ENCODE data around the gene MCCD1.

The MCCD1 gene

DNA sequence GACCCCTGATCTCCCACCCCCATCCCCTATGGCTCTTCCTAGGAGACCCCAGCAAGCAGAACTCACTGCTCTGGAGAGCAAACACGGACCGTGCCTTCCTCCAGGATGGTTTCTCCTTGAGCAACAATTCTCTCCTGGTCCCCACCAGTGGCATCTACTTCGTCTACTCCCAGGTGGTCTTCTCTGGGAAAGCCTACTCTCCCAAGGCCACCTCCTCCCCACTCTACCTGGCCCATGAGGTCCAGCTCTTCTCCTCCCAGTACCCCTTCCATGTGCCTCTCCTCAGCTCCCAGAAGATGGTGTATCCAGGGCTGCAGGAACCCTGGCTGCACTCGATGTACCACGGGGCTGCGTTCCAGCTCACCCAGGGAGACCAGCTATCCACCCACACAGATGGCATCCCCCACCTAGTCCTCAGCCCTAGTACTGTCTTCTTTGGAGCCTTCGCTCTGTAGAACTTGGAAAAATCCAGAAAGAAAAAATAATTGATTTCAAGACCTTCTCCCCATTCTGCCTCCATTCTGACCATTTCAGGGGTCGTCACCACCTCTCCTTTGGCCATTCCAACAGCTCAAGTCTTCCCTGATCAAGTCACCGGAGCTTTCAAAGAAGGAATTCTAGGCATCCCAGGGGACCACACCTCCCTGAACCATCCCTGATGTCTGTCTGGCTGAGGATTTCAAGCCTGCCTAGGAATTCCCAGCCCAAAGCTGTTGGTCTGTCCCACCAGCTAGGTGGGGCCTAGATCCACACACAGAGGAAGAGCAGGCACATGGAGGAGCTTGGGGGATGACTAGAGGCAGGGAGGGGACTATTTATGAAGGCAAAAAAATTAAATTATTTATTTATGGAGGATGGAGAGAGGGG is 44.7 kb downstream of the MCCD1 start:
- FAIRE-seq: no peak

DNA sequence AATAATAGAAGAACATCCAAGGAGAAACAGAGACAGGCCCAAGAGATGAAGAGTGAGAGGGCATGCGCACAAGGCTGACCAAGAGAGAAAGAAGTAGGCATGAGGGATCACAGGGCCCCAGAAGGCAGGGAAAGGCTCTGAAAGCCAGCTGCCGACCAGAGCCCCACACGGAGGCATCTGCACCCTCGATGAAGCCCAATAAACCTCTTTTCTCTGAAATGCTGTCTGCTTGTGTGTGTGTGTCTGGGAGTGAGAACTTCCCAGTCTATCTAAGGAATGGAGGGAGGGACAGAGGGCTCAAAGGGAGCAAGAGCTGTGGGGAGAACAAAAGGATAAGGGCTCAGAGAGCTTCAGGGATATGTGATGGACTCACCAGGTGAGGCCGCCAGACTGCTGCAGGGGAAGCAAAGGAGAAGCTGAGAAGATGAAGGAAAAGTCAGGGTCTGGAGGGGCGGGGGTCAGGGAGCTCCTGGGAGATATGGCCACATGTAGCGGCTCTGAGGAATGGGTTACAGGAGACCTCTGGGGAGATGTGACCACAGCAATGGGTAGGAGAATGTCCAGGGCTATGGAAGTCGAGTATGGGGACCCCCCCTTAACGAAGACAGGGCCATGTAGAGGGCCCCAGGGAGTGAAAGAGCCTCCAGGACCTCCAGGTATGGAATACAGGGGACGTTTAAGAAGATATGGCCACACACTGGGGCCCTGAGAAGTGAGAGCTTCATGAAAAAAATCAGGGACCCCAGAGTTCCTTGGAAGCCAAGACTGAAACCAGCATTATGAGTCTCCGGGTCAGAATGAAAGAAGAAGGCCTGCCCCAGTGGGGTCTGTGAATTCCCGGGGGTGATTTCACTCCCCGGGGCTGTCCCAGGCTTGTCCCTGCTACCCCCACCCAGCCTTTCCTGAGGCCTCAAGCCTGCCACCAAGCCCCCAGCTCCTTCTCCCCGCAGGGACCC is 45.6 kb downstream of the MCCD1 start:
- no peak for FAIRE-seq

GRCh38 chr6:31575335-31575901 is 46.7 kb downstream of the MCCD1 start, which contains the start of gene TNF:
TSS of gene TNF (plus strand) at chr6:31575565. CDS start at chr6:31575742, 177 bp downstream.
- no peak for FAIRE-seq

DNA sequence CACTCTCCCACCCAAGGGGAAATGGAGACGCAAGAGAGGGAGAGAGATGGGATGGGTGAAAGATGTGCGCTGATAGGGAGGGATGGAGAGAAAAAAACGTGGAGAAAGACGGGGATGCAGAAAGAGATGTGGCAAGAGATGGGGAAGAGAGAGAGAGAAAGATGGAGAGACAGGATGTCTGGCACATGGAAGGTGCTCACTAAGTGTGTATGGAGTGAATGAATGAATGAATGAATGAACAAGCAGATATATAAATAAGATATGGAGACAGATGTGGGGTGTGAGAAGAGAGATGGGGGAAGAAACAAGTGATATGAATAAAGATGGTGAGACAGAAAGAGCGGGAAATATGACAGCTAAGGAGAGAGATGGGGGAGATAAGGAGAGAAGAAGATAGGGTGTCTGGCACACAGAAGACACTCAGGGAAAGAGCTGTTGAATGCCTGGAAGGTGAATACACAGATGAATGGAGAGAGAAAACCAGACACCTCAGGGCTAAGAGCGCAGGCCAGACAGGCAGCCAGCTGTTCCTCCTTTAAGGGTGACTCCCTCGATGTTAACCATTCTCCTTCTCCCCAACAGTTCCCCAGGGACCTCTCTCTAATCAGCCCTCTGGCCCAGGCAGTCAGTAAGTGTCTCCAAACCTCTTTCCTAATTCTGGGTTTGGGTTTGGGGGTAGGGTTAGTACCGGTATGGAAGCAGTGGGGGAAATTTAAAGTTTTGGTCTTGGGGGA is 47.4 kb downstream of the MCCD1 start:
- FAIRE-seq: no peak

- no peak for FAIRE-seq
These were observed 48.3 kb downstream of the MCCD1 start for GRCh38 chr6:31576897-31577578.

- no peak for FAIRE-seq
These were observed 48.8 kb downstream of the MCCD1 start for GRCh38 chr6:31577579-31577966.

DNA sequence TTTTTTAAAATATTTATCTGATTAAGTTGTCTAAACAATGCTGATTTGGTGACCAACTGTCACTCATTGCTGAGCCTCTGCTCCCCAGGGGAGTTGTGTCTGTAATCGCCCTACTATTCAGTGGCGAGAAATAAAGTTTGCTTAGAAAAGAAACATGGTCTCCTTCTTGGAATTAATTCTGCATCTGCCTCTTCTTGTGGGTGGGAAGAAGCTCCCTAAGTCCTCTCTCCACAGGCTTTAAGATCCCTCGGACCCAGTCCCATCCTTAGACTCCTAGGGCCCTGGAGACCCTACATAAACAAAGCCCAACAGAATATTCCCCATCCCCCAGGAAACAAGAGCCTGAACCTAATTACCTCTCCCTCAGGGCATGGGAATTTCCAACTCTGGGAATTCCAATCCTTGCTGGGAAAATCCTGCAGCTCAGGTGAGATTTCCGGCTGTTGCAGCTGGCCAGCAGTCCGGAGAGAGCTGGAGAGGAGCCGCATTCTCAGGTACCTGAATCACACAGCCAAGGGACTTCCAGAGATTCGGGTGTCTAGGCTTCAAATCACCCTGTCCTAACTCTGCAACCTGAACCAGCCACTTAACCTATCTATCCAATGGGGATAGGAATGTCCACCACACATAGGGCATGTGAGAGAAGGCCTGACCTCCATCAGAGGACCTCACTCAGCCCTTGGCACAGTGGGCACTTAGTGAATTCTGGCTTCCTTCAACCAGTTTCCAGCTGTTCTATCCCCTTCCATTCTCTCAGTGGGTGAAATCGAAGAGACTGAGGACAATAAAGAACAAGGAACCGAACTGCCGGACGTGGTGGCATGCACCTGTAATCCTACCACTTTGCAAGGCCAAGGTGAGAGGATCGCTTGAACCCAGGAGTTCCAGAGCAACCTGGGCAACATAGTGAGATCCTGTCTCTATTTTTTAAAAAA is 49.7 kb downstream of the MCCD1 start:
- no peak for FAIRE-seq

DNA sequence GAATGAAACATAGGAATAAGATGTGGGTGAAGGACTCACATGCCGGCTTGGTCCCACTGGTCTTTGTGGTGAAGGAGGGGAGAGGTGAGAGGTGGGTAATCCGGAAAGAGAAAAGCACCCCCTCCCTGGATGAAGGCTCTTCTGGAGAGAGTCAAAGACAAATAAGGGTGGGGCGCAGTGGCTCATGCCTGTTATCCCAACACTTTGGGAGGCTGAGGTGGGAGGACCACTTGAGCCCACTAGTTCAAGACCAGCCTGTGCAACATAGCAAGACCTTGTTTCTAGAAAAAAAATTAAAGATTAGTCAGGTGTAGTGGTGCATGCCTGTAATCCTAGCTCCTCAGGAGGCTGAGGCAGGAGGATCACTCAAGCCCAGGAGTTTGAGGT is 50.4 kb downstream of the MCCD1 start:
- no peak for FAIRE-seq

Measured in TTC549 (cell line).